ENCODE measurements around the gene TOPAZ1.

DNA sequence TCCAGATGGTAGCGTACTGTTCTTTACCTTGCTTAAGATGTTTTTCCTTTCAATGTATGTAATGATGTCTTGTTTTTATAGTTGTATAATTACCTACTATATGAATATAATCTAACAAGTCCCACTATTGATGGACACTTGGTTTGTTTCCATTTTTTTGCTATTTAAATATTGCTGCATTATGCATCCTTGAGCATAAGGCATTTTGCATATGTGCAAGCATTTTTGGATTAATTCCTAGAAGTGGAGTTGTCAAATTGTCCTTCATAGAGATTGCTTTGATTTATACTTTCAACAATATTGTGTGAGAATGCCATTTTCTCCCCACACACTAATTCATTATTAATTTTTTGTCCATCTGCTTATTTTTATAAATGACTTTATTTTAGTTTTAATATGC is 17.7 kb downstream of the TOPAZ1 start:
- TF ChIP-seq EZH2phosphoT487 (IDR thresholded peaks at IDR 0.05; ENCODE audit: borderline replicate concordance, low read length) (no peak), EZH2 (IDR thresholded peaks at IDR 0.05; ENCODE audit: low read length, unreplicated experiment) (no peak)
- TF ChIP-seq, protein P1, sequence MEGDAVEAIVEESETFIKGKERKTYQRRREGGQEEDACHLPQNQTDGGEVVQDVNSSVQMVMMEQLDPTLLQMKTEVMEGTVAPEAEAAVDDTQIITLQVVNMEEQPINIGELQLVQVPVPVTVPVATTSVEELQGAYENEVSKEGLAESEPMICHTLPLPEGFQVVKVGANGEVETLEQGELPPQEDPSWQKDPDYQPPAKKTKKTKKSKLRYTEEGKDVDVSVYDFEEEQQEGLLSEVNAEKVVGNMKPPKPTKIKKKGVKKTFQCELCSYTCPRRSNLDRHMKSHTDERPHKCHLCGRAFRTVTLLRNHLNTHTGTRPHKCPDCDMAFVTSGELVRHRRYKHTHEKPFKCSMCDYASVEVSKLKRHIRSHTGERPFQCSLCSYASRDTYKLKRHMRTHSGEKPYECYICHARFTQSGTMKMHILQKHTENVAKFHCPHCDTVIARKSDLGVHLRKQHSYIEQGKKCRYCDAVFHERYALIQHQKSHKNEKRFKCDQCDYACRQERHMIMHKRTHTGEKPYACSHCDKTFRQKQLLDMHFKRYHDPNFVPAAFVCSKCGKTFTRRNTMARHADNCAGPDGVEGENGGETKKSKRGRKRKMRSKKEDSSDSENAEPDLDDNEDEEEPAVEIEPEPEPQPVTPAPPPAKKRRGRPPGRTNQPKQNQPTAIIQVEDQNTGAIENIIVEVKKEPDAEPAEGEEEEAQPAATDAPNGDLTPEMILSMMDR (conservative IDR thresholded peaks at IDR 0.05; ENCODE audit: low read depth, low read length) = no peak
